Naive thymus-derived CD4-positive, alpha-beta T cell (primary cell): ENCODE data around the gene SLC6A7. TPM values are rescaled to one million over a fixed set of nuclear protein-coding genes. Genes with fewer than 3 reads are reported as not detected.
A peak's percentile ranks its signal among the peaks of the same experiment; 100 is the strongest.

Source experiments
- ATAC-seq: fragments of 150-1000 bp; cut with Tn5 transposase; 2 replicates; pipeline ENCODE4 v1.10.0; 2021; ENCODE audit warnings: mild to moderate bottlenecking, moderate library complexity
- CTCF ChIA-PET: fragments of 350-600 bp; sonication (Branson Sonifier 250); formaldehyde crosslinking; loops from one replicate; lab custom pipeline; 2021; ENCODE audit warnings: antibody characterized with exemption; lab: Charles Lee
- POLR2A ChIA-PET: fragments of 350-600 bp; sonication (Branson Sonifier 250); formaldehyde crosslinking; loops from one replicate; lab custom pipeline; 2021; ENCODE audit warnings: antibody characterized with exemption, inconsistent platforms; lab: Charles Lee
- DNase-seq, 9 donors: peaks; one replicate each; pipeline versions ENCODE4 v3.0.0 to v3.0.0-alpha.2; 2020 to 2022; ENCODE audit warnings: mixed read lengths in 1 of 9
- H3K27ac ChIP-seq: one replicate; pipeline ENCODE4 v1.7.0; 2013; ENCODE audit warnings: mild to moderate bottlenecking, low read depth, low read length, moderate library complexity
- H3K27me3 ChIP-seq, 2 donors: one replicate each; pipeline ENCODE4 v1.7.0; 2013; ENCODE audit warnings: low read length in 2 of 2, mild to moderate bottlenecking in 2 of 2, moderate library complexity in 2 of 2; ENCODE audit not compliant: control insufficient read depth in 2 of 2, insufficient read depth in 2 of 2
- H3K36me3 ChIP-seq, 3 experiments: 1 replicate in 2 of 3; 2 replicates in 1 of 3; pipeline ENCODE4 v1.7.0; 2013; ENCODE audit warnings: low read length in 3 of 3, mild to moderate bottlenecking in 3 of 3, moderate library complexity in 1 of 3; ENCODE audit not compliant: insufficient read depth in 3 of 3, control insufficient read depth in 2 of 3
- H3K4me1 ChIP-seq, 2 donors: one replicate each; pipeline ENCODE4 v1.7.0; 2013; ENCODE audit warnings: low read length in 2 of 2, mild to moderate bottlenecking in 2 of 2, moderate library complexity in 1 of 2; ENCODE audit not compliant: control insufficient read depth in 2 of 2, insufficient read depth in 2 of 2
- H3K4me3 ChIP-seq: 2 replicates; pipeline ENCODE4 v1.7.0; 2013; ENCODE audit warnings: mild to moderate bottlenecking, low read length
- H3K9me3 ChIP-seq, 3 experiments: 1 replicate in 2 of 3; 2 replicates in 1 of 3; pipeline ENCODE4 v1.7.0; 2013; ENCODE audit warnings: low read length in 3 of 3; ENCODE audit not compliant: control insufficient read depth in 2 of 3
- H3K27ac Mint-ChIP-seq, 9 donors: one replicate each; pipeline ENCODE4 v1.8.0; 2020 to 2022; ENCODE audit warnings: mixed read lengths in 9 of 9, mild to moderate bottlenecking in 8 of 9, moderate library complexity in 5 of 9, inconsistent platforms in 2 of 9
- H3K27me3 Mint-ChIP-seq, 5 donors: one replicate each; pipeline ENCODE4 v1.8.0; 2021 to 2022; ENCODE audit warnings: mixed read lengths in 5 of 5, mild to moderate bottlenecking in 1 of 5
- H3K36me3 Mint-ChIP-seq, 5 donors: one replicate each; pipeline ENCODE4 v1.8.0; 2020 to 2022; ENCODE audit warnings: mixed read lengths in 5 of 5, mild to moderate bottlenecking in 3 of 5, inconsistent platforms in 1 of 5
- H3K4me1 Mint-ChIP-seq, 7 donors: one replicate each; pipeline ENCODE4 v1.8.0; 2020 to 2022; ENCODE audit warnings: mixed read lengths in 7 of 7, mild to moderate bottlenecking in 3 of 7, inconsistent platforms in 1 of 7
- H3K4me3 Mint-ChIP-seq, 10 donors: one replicate each; pipeline ENCODE4 v1.8.0; 2020 to 2022; ENCODE audit warnings: mild to moderate bottlenecking in 10 of 10, mixed read lengths in 10 of 10, moderate library complexity in 6 of 10, inconsistent platforms in 2 of 10
- H3K9me3 Mint-ChIP-seq, 11 donors: one replicate each; pipeline ENCODE4 v1.8.0; 2020 to 2022; ENCODE audit warnings: mixed read lengths in 11 of 11, mild to moderate bottlenecking in 4 of 11, inconsistent platforms in 1 of 11, moderate library complexity in 1 of 11
- intact Hi-C, 2 donors: fragments of 100-400 bp; cut with micrococcal nuclease; formaldehyde crosslinking; loops; one replicate each; pipeline ENCODE4 v1.15.1; 2023
- polyA plus RNA-seq, 2 donors: library from polyadenylated mRNA; unstranded; fragments of 300-500 nt; fragmentation: Illumina TruSeq; gene quantifications; one replicate each; pipeline ENCODE4 v1.2.3, GENCODE V29; 2021
- total RNA-seq, 6 experiments: library from RNA in 5 of 6; stranded (reverse) in 5 of 6; gene quantifications; 1 replicate in 5 of 6; 2 replicates in 1 of 6; pipeline ENCODE4 v1.2.3 and lab custom pipeline; 2021 to 2026

SLC6A7 gene
- total and polyA plus RNA-seq, 7 experiments from 2014 or later = not detected

- no peaks in the 10 kb centered on the region for H3K36me3 ChIP-seq
- no peaks in the 10 kb centered on the region for H3K36me3 Mint-ChIP-seq
- ChIA-PET CTCF (no interaction called here), POLR2A (interaction anchor here (0.5 kb wide), 1 partner anchor 24 kb away, joined by 3 read pairs; no protein-coding TSS in a partner anchor)
- no peak overlapping the region for H3K4me3 ChIP-seq
- H3K4me1 ChIP-seq = no peaks in the 10 kb centered on the region
- H3K27ac Mint-ChIP-seq = no peak overlapping the region
- no peaks in the 10 kb centered on the region for H3K9me3 ChIP-seq
- H3K9me3 Mint-ChIP-seq = peaks cover 0 to 2% (median 0%) of the 10 kb centered on the region in 11 donors
- H3K4me1 Mint-ChIP-seq = no peaks in the 10 kb centered on the region
- ATAC-seq (no peak), DNase-seq (no peak)
- no peak overlapping the region for H3K27ac ChIP-seq
- intact Hi-C loops = no loop called here
- no peak overlapping the region for H3K4me3 Mint-ChIP-seq
- no peaks in the 10 kb centered on the region for H3K27me3 ChIP-seq
- no peaks in the 10 kb centered on the region for H3K27me3 Mint-ChIP-seq
These were observed 66.0 kb downstream of the SLC6A7 start for GRCh38 chr5:150255659-150256409.

DNA sequence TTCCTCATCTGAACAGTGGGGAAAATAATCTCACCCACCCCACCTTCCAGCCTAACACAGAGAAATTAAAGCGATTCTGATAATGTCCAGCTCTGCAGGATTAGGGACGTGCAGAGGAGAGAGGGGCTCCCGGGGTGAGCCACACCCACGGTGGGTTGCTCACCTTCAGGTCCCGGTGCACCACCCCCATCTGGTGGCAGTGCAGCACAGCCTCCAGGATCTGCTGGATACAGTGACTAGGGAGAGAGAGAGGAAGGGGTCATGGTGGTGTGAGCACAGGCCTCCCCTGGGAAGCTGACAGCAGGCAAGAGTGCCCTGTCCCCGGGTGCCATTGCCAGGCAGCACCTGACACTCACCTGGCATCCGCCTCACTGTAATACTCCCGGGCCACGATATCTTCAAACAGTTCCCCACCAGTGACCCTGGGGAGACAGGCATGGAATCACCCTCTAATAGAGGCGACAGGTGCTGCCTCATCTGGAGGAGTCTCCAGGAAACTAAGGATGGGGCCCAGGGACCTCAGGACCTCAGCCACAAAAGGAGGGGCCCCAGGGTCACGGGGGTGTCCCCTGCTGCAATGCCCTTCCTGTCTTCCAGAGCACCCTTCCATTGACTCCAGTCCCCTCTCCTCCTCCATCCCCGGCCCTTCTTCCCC is 66.7 kb downstream of the SLC6A7 start:
- ATAC-seq (no peak), DNase-seq (no peak)
- H3K36me3 ChIP-seq = no peaks in the 10 kb centered on the region
- no peaks in the 10 kb centered on the region for H3K4me1 ChIP-seq
- POLR2A ChIA-PET = no interaction called here
- intact Hi-C loops = no loop called here
- Mint-ChIP-seq H3K36me3 (no peaks in the 10 kb centered on the region), H3K9me3 (peaks cover 0 to 2% (median 0%) of the 10 kb centered on the region in 11 donors), H3K27ac (no peak overlapping the region), H3K27me3 (no peaks in the 10 kb centered on the region), H3K4me3 (no peak overlapping the region), H3K4me1 (no peaks in the 10 kb centered on the region)
- no peak overlapping the region for H3K27ac ChIP-seq
- no peaks in the 10 kb centered on the region for H3K27me3 ChIP-seq
- no peaks in the 10 kb centered on the region for H3K9me3 ChIP-seq
- CTCF ChIA-PET = no interaction called here
- no peak overlapping the region for H3K4me3 ChIP-seq

- Mint-ChIP-seq H3K4me1 (no peaks in the 10 kb centered on the region), H3K27ac (no peak overlapping the region), H3K9me3 (peaks cover 0 to 2% (median 0%) of the 10 kb centered on the region in 11 donors), H3K4me3 (no peak overlapping the region), H3K36me3 (no peaks in the 10 kb centered on the region), H3K27me3 (no peaks in the 10 kb centered on the region)
- ATAC-seq (no peak), DNase-seq (no peak)
- Histone ChIP-seq H3K27me3 (no peaks in the 10 kb centered on the region), H3K27ac (no peak overlapping the region), H3K36me3 (no peaks in the 10 kb centered on the region), H3K4me1 (no peaks in the 10 kb centered on the region), H3K4me3 (no peak overlapping the region), H3K9me3 (no peaks in the 10 kb centered on the region)
- ChIA-PET CTCF (no interaction called here), POLR2A (no interaction called here)
- intact Hi-C loops = no loop called here
These were observed 67.6 kb downstream of the SLC6A7 start for GRCh38 chr5:150257424-150257823.

- no peak overlapping the region for H3K27ac ChIP-seq
- no peaks in the 10 kb centered on the region for H3K36me3 Mint-ChIP-seq
- H3K27me3 ChIP-seq = no peaks in the 10 kb centered on the region
- ATAC-seq (no peak), DNase-seq (no peak)
- ChIA-PET CTCF (no interaction called here), POLR2A (no interaction called here)
- H3K9me3 Mint-ChIP-seq = peaks cover 0 to 2% (median 0%) of the 10 kb centered on the region in 11 donors
- H3K36me3 ChIP-seq = no peaks in the 10 kb centered on the region
- no peak overlapping the region for H3K4me3 Mint-ChIP-seq
- intact Hi-C loops = no loop called here
- H3K27ac Mint-ChIP-seq = peak overlapping the region in 1 of 9 donors; percentile 48
- H3K4me1 ChIP-seq = no peaks in the 10 kb centered on the region
- H3K9me3 ChIP-seq = no peaks in the 10 kb centered on the region
- no peaks in the 10 kb centered on the region for H3K27me3 Mint-ChIP-seq
- H3K4me1 Mint-ChIP-seq = no peaks in the 10 kb centered on the region
- no peak overlapping the region for H3K4me3 ChIP-seq
These were observed 68.3 kb downstream of the SLC6A7 start for GRCh38 chr5:150258130-150258529.

Other genes starting within 250 kb of the SLC6A7 start
- gene PDE6A, start 245.3 kb upstream of the SLC6A7 start, total RNA-seq = not detected
- gene PDE6A, start 245.3 kb upstream of the SLC6A7 start, polyA plus RNA-seq = under 1 TPM in 1 of 2 donors, not detected in 1; 0.11 TPM
- gene SLC26A2, start 229.3 kb upstream of the SLC6A7 start, total RNA-seq = 10 to 100 TPM in 2 of 5 experiments, 1 to 10 TPM in 3; 5.2 to 16.5 (median 9.6) TPM
- gene SLC26A2, start 229.3 kb upstream of the SLC6A7 start, polyA plus RNA-seq = 1 to 10 TPM; 3.2 to 3.9 TPM
- gene TIGD6, start 189.4 kb upstream of the SLC6A7 start, total RNA-seq = 1 to 10 TPM; 2.3 to 7.4 (median 2.8) TPM
- 1 to 10 TPM; 4.1 to 5.5 TPM for gene TIGD6, start 189.4 kb upstream of the SLC6A7 start, polyA plus RNA-seq
- gene HMGXB3, start 189.3 kb upstream of the SLC6A7 start, total RNA-seq = 10 to 100 TPM; 27.2 to 40.6 (median 34.5) TPM
- gene HMGXB3, start 189.3 kb upstream of the SLC6A7 start, polyA plus RNA-seq = 10 to 100 TPM in 1 of 2 donors, 1 to 10 TPM in 1; 8.2 to 12.6 TPM
- 10 to 100 TPM in 1 of 5 experiments, 1 to 10 TPM in 3, under 1 TPM in 1; 0.36 to 92.4 (median 6.4) TPM for gene CSF1R, start 103.5 kb upstream of the SLC6A7 start, total RNA-seq
- gene CSF1R, start 103.5 kb upstream of the SLC6A7 start, polyA plus RNA-seq = under 1 TPM; 0.09 to 0.72 TPM
- gene PDGFRB, start 34.2 kb upstream of the SLC6A7 start, total RNA-seq = 1 to 10 TPM in 2 of 5 experiments, under 1 TPM in 1, not detected in 2; 0.64 to 8.5 (median 5.1) TPM
- under 1 TPM in 1 of 2 donors, not detected in 1; 0.37 TPM for gene PDGFRB, start 34.2 kb upstream of the SLC6A7 start, polyA plus RNA-seq
- not detected for gene CDX1, start 23.3 kb upstream of the SLC6A7 start, total RNA-seq
- not detected for gene CDX1, start 23.3 kb upstream of the SLC6A7 start, polyA plus RNA-seq
- not detected for gene CAMK2A, start 99.7 kb downstream of the SLC6A7 start, total RNA-seq
- gene CAMK2A, start 99.7 kb downstream of the SLC6A7 start, polyA plus RNA-seq = not detected
- gene ARSI, start 112.8 kb downstream of the SLC6A7 start, total RNA-seq = 1 to 10 TPM in 1 of 5 experiments, not detected in 4; 1.6 TPM
- gene ARSI, start 112.8 kb downstream of the SLC6A7 start, polyA plus RNA-seq = not detected
- 10 to 100 TPM; 45.9 to 60.0 (median 54.6) TPM for gene TCOF1, start 167.6 kb downstream of the SLC6A7 start, total RNA-seq
- 10 to 100 TPM in 1 of 2 donors, 1 to 10 TPM in 1; 3.9 to 27.0 TPM for gene TCOF1, start 167.6 kb downstream of the SLC6A7 start, polyA plus RNA-seq
- 1,000 to 10,000 TPM in 1 of 5 experiments, 100 to 1,000 TPM in 4; 153 to 1,948 (median 540) TPM for gene CD74, start 222.8 kb downstream of the SLC6A7 start, total RNA-seq
- 100 to 1,000 TPM; 295 to 413 TPM for gene CD74, start 222.8 kb downstream of the SLC6A7 start, polyA plus RNA-seq